Posterior cingulate gyrus (tissue), 11 donors: ENCODE data around the gene SLC29A2.
A peak's percentile ranks its signal among the peaks of the same experiment; 100 is the strongest.
"Not testable (repeated sequence)": the region's sequence is repeated elsewhere in the genome, so short reads cannot be mapped to it uniquely, and the experiment has no call there.

Source experiments
- DNase-seq, 10 donors: peaks; one replicate each; pipeline versions ENCODE4 v3.0.0 to v3.0.0-alpha.2; 2020 to 2021; ENCODE audit warnings: mixed read lengths in 3 of 10
- intact Hi-C: fragments of 100-400 bp; cut with DNase I; formaldehyde crosslinking; loops from one replicate; pipeline ENCODE4 v1.15.1; 2023

SLC29A2 gene

GRCh38 chr11:66388780-66389386 is 17.3 kb upstream of the SLC29A2 start:
- peak in 6 of 10 donors; percentile 38 to 75 (median 44) for DNase-seq

GRCh38 chr11:66386171-66387069 is 14.9 kb upstream of the SLC29A2 start:
- intact Hi-C loops, result loop anchor here (5.0 kb wide), 1 partner anchor 74 kb away; no protein-coding TSS in a partner anchor
- peak; percentile 67 to 96 (median 86) for DNase-seq

More at GRCh38 chr11:66388780-66389386, 17.3 kb upstream of the SLC29A2 start:
- intact Hi-C loops, result loop anchor here (5.0 kb wide), 1 partner anchor 77 kb away; no protein-coding TSS in a partner anchor

- intact Hi-C loops, result not testable (repeated sequence)
- DNase-seq, result peak in 2 of 10 donors; percentile 44 to 56
Measured at GRCh38 chr11:66384316-66384715, 12.8 kb upstream of the SLC29A2 start.

GRCh38 chr11:66380264-66380663 is 8.7 kb upstream of the SLC29A2 start:
- DNase-seq, result peak in 1 of 10 donors; percentile 9
- intact Hi-C loops, result not testable (repeated sequence)

- intact Hi-C loops, result not testable (repeated sequence)
- peak in 2 of 10 donors; percentile 5 to 14 for DNase-seq
Measured at GRCh38 chr11:66373690-66374287, 2.2 kb upstream of the SLC29A2 start.

- DNase-seq, result peak in 3 of 10 donors; percentile 11 to 61 (median 33)
- intact Hi-C loops, result no loop called here
Measured at GRCh38 chr11:66373265-66373664, 1.7 kb upstream of the SLC29A2 start.

GRCh38 chr11:66369073-66369894 is 2.3 kb downstream of the SLC29A2 start:
- peak in 3 of 10 donors; percentile 32 to 70 (median 64) for DNase-seq
- intact Hi-C loops, result no loop called here

GRCh38 chr11:66368484-66368883 is 3.1 kb downstream of the SLC29A2 start:
- intact Hi-C loops, result no loop called here
- DNase-seq, result peak in 2 of 10 donors; percentile 72 to 77

GRCh38 chr11:66367561-66368312 is 3.8 kb downstream of the SLC29A2 start:
- peak in 2 of 10 donors; percentile 29 to 51 for DNase-seq
- intact Hi-C loops, result no loop called here

GRCh38 chr11:66366844-66367477 is 4.6 kb downstream of the SLC29A2 start:
- intact Hi-C loops, result no loop called here
- DNase-seq, result peak in 1 of 10 donors; percentile 20

GRCh38 chr11:66365711-66366619 is 5.6 kb downstream of the SLC29A2 start:
- DNase-seq, result peak in 1 of 10 donors; percentile 45
- intact Hi-C loops, result no loop called here

- intact Hi-C loops, result no loop called here
- DNase-seq, result peak in 1 of 10 donors; percentile 52
Measured at GRCh38 chr11:66365166-66365565, 6.4 kb downstream of the SLC29A2 start.

- intact Hi-C loops, result no loop called here
- DNase-seq, result peak in 3 of 10 donors; percentile 30 to 75 (median 37)
Measured at GRCh38 chr11:66363805-66364535, 7.6 kb downstream of the SLC29A2 start.

GRCh38 chr11:66363187-66363601 is 8.4 kb downstream of the SLC29A2 start:
- DNase-seq, result peak in 1 of 10 donors; percentile 59
- intact Hi-C loops, result no loop called here

GRCh38 chr11:66362481-66363147 is 8.9 kb downstream of the SLC29A2 start:
- peak in 2 of 10 donors; percentile 59 to 65 for DNase-seq
- intact Hi-C loops, result no loop called here

GRCh38 chr11:66361502-66361941 is 10.0 kb downstream of the SLC29A2 start:
- DNase-seq, result peak in 2 of 10 donors; percentile 50 to 67
- intact Hi-C loops, result no loop called here
